Lung microvascular endothelial cell (primary cell): ENCODE measurements around the gene TNN. TPM values are rescaled to one million over a fixed set of nuclear protein-coding genes. Genes with fewer than 3 reads are reported as not detected.

Experiments
- DNase-seq, 2 donors: peaks; one replicate each; pipeline versions ENCODE4 v3.0.0 to v3.0.0-alpha.2; 2010; ENCODE audit warnings: low read depth in 2 of 2
- total RNA-seq: library from RNA; depleted of rRNA; stranded (reverse); fragments of >200 nt; gene quantifications from 2 replicates; pipeline ENCODE4 v1.2.1, GENCODE V29; 2014

The TNN gene
- total RNA-seq, 1 donor from 2014 or later = not detected

DNA sequence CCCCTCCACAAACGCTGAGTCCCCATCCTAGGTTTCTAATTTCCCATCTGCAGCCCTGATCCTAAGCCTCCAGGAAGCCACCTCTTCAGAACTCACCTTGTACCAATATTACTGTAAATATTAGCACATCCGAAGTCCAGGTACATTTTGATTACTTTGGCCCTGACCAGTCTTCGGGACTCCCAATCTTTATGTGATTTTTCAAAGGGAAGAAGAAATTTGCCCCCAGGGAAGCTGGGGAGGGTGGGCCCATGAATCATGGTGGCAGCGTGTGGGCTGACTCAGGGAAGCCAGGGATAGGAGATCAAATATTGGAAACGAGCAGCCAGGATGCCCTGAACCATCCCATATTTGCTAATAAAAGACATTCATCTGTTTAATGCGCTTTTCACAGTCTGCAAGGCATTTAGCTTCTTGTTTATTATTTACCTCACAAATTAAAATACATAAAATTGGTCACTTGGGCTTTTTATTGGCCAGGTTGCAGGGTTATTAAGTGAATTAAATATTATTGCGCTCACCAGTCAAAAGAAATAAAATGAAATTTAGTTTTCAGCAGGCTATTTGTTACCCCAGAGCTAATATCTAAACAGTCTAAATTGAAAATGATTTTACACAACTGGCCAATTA lies 78.4 kb downstream of the TNN start:
- no peak for DNase-seq

DNA sequence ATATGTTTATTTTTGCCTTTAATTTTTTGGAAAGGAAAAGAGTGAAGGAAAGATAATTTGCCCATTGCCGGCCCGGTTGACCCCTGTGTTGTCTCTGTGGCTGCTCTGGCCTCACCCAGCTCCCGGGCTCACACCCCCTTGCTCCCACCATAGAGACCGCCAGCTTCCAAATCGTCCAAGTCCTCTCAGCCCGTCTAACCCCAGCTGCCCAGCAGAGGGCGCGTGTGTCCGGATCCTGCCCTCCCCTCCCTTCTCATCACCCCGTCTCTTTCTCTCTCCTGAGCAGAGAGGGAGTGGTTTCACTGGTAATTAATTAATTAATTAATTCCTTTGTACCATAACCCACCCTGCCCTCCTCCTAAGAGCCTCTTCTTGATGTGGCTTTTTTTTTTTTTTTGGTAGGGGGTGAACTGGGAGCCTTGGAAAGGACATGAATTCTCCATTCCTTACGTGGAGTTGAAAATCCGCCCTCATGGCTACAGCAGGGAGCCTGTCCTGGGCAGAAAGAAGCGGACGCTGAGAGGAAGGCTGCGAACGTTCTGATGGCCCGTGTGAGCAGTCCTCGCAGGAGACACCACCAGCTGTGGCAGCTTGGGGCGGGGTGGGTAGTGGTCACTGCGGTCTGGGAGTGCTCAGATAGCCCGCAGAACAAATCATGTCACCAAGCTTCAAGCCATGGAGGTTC lies 79.0 kb downstream of the TNN start:
- peak; percentile 60 to 71 for DNase-seq

DNA sequence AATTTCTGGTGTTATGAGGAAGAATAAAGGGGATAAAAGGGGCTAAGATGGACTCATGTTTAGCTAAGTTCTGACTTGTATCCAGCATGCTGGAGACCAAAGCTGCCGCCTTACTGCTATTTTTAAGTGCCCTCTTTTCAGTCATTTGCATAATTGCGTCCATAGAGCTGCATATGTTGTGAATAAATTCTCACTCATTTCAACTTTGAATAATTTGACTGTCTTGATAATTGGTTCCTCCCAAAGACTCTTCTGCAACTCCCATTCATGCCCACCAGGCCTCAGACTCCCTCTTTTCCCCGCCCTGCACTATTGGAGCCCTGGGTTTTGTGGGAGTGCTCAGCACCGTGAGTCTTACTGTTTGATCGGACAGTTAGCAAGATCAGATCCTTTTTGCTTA lies 79.9 kb downstream of the TNN start:
- no peak for DNase-seq

DNA sequence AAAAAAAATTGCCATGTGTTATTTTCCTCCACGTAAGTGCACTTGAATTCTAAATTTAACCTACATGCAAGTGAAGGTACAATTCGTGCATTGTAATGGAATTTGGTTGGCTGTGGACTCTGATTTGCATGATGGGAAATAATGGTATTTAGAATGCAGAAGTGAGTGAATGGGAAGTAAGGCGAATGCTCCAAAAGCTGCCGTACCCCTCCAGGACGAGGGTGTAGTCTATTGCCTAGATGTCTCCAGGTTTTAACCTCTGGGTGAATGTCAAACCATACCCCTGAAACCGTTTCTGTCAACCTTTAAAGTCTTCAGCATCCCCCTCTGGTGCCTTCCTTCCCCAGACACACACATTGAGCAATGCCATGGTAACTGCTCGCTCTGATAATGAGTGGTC lies 80.4 kb downstream of the TNN start:
- no peak for DNase-seq

DNA sequence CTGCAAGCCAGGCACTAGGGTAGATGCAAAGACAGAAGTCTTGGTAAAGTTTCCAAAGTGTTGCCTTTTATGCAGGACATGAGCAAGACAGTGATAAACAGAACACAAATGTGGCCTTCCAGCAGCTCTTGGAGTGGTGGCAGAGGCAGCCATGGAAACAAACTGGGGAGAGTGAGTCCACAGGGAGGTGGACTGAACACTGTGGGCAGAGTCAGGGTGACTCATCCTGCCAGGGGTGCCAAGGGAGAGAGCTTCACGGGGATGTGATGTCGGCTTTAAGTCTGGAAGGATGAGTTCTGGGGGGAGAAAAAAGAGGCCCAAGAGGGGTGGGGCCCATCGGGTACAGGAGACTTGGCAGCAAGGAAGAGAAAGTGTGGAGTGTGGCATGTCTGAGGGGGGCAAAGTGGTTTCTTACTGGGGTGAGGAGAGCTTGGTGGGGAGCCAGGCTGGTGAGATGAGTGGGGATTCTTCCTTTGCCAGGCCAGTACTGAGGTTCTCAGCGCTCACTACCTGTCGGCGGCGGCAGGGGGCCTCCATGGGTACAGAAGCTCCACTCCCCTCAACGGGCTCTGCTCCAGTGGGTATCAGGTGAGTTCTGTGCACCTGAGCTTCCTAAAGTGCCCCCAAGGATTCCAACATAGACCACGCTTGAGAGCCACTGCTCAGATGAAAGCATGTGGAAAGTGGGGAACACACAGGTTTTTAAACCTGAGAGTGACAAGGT lies 83.1 kb downstream of the TNN start:
- peak in 1 of 2 donors; percentile 19 for DNase-seq

DNA sequence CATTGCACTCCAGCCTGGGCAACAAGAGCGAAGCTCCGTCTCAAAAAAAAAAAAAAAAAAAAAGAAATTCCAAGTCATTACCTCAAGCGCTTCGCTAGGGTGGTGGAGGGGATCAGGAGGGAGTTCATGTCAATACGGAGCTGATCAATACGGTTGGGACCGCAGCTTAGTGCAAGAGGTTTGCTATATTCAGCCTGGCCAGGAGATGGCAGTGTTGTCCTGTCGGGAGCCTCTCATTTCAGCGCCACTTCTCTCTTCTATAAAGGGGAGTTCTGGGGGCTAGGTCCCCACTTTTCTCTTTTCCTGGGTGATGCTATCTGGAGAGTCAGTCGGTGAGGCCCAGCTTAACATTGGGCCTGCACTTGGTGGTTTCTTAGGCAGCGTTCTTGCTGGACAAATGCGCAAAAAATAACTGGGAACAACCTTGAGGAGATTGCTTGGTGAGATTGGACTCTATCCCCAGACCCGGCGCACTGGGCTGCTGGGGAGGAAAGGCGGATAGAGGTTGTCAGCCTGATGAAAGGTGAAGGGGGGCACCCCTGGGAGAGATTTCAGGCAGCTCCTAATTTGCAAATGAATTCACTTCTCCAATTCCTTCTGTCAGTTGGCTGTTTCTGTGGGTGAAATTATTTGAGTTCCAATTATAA lies 84.5 kb downstream of the TNN start:
- DNase-seq = peak; percentile 52 to 66

DNA sequence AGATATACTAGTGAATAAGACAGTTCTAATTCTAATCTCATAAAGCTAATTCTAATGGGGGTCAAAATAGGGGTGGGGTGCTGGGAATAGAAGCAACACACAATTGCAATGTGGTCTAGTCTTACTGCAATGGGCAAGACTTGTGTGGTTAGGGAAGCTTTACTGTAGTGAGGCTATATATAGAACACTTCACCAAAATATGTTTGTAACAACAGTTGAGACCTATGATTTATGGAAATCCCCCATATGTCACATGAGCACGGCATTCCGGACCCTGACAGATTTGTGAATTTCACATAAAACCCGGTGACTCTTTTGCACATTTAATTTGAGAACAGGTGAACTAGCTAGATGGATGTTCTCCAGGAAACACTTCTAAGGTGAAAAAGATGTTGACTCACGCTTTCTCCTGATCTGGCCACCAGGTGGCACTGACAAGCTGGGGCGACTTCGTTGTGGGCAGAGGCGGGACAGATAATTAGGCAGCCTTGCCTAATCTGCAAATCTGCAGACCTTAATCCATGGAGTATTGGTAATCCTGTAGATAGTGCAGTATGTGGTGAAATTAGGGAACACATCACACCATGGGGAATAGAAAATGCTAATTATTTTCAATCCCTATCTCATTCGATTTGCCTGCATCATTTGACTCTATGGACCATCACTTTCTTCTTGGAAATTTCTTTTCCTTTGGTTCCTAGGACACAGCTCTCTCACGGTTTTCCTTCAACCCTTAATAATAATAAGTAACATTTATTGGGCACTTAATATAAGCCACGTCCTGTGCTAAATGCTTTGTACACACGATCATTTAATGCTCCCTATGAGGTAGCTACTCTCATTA lies 87.2 kb downstream of the TNN start:
- DNase-seq = peak; percentile 66 to 73

DNA sequence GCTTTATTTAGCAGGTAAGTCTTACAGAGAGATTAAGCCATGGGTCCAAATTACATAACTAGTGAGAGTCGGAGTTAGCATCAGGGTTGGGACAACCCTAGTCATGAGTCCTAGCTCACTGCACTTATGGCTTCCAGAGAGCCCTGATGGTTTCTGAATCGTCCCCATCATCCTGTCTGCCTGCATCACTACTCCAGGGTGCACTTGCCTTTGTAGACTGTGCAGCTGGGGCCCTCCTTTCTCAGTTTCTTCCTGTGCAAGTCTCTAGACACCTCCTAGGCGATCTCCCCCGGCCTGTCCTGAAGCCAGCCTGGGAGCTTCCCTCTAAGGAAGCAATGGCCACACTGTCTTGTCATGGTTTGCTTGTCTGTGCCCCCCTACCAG lies 87.8 kb downstream of the TNN start:
- no peak for DNase-seq

DNA sequence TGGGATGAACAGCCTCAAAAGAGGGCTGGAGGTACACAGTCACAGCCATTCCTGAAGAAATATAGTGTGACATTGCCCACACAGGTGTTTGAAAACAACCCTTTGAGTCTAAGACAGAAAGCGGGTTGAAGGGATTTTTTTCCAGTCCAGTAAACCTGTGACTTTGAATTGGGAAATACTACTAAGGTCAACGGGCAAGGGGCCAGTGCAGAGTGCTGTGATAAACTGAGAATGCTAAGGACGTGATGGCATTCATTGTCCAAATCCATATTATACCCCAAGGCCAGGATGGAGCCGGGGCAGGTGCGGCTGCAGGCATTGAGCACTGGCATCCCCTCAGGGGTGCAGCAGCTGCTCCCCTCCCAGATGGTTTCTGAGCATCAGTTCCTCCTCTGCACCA lies 88.3 kb downstream of the TNN start:
- DNase-seq = no peak

DNA sequence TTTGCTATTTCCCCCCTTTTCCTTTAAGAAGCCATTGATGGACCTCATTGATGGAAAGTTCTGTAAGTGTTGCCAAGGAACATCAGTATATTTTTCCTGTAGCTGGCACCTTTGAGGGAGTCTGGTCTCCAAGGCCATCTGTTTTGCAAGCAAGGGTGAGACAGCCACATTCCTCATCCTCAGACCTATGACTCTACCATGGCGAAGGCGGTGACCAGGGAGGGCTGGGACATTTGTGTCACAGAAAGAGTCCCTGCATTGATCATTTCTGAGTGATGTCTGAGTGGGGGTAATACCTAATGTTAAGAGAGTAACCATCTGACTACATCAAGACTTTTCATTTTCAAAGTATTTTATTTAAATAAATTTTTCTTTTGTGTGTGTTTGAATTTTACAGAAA lies 89.6 kb downstream of the TNN start:
- no peak for DNase-seq

DNA sequence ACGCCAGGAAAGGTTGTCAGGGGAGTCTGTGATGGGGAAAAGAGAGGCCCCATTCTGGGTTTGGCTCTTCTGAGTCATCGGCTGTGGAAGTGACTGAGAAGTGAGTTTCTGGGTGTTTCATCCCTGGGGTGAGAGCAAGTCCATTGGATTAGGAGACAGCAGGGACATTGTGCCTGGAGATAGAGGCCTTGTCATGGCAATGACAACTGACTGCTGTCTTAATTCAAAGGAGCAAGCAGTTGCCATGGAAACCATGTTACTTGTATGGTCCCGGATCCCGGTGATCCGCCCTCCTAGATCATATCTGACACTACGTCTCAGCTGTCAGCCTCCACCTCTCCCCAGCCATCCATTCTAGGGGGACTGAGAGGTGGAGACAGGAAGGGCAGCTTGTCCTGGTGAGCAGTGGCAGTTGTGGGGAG lies 90.5 kb downstream of the TNN start:
- DNase-seq = peak in 1 of 2 donors; percentile 33

DNA sequence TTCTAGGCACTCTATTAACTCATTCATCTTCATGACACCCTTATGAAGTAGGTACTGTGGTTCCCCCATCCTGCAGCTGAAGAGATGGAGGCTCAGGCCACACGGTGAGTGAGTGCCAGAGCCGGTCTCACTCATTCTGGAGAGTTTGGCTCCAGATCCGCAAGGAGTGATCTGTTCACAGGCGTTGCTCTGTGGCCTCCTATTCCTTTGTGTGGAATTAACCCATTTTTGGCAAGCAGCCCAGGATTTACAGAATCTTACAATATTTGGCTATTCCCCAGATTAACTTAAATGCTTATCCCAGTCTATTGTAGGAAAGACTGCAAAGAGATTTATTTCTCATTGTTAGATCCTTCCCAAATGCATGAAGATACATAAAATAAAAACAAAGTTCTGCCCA lies 95.3 kb downstream of the TNN start:
- peak in 1 of 2 donors; percentile 51 for DNase-seq

DNA sequence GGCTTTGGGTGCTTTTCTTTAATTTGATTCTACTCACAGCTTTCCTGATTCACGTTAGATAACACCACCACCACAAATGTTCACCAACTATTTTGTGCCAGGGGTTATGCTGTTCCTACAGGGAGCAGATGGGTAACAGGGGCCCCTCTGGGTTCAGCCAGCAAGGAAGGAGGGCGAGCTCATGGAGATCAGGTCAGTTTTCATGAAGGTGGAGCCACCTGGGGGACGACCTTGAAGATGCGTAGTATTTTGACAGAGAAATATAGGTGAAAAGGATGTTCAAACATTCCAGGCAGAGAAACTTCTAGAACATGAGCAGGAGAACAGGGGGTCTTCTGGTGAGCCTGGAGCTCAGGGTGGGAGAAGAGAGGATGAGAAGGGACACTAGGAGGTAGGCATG lies 96.1 kb downstream of the TNN start:
- DNase-seq = no peak

DNA sequence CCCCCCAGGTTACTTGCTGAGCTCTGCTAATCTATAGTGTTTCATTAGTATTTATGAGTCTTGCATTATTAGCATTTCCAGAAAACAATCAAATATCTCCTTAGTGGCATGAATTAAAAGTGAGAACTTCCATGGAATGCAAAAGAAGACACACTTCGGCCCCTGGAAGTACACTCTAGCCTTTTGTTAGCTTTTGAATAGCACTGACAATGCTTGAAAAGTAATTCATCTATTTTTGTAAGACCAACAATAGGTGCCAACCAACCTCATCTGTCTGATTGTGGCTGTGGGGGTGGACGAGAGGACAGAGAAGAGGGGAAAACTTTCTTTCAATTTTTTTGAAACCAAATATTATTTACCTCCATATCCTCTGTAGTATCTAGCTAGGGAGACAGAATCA lies 97.1 kb downstream of the TNN start:
- no peak for DNase-seq

DNA sequence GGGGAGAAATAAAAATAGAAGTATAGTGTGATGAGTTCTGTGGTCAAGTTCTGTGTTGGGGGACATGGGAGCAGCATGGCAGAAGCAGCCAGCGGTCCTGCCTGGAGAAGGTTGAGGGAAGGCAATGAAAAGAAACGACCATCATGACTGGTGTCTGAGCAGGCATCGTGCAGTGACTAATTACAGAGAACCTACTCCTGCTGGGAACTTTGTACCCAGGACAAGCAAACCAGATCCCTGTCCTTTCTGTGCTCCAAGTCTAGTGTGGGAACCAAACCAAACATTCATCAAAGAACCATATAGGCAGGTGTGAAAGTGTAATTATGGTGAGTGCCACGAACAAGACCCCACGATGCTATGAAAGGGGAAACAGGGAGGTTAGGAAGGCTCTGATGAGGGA lies 99.1 kb downstream of the TNN start:
- DNase-seq = no peak

DNA sequence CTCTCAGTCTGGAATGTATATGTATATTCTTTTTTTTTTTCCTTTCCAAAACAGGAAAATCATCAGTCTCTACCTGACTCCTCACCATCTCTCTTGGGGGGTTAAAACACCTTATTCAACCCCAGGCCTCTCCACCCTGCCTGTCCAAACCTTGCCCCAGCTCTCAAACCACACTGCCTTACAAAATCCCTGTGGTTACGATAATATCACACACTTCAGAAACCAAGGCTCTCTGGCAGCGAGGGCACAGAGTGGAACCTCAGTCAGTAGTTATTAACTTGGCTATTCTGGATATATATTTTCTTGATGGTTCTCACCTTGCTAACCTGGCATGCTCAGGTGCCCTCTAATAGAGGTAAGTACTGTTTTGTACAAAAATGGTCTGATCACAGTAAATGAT lies 100.2 kb downstream of the TNN start:
- no peak for DNase-seq

DNA sequence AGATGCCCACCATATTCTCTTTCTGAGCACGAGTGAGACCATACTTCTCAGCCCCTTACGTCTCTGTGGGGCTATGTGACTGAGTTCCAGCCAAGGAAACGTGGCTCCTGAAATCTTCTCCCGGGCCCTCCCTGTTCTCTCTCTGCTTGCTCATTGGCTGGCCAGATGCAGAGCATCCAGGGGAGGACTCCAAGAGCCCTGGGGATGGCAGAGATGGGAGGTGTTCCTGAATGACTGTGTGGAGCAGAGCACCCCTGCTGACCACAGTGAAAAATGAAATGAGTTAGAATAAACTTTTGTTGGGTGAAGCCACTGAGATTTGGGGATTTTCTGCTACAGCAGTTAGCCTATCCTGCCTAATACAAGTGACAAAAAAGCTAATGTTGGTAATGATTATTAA lies 101.1 kb downstream of the TNN start:
- peak; percentile 35 to 63 for DNase-seq

DNA sequence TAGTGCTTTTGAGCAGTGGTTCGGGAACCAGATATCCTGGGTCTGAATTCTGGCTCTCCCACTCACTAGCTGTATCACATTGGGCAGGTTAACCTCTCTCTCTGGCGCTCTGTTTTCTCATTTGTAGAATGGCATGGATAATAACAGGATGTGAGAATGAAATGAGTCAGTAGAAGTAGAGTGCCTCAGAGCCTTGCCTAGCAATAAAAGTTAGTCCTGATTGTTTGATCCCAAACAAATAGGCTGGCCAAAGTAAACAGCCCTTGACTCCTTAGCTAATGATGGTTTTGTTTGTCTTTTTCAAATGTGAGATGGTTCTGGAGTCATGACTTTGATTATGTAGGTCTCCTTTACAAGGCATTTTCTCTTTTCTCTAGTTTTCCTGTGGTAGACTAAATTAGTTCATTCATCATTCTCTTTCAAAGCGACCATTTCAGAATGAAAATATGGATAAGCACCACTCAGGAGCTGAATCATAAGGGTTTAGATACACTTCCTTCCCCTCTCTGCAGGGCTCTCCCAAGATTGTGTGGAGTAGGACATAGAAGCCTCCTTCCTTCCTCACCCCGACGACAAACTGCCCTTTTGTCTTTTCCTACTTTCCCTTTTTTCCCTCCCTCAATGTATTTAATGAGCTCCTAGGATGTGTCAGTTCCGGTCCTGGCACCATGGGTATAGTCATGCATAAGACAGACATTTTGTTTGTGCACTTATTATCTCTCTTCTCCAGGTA lies 101.8 kb downstream of the TNN start:
- peak; percentile 86 to 94 for DNase-seq

DNA sequence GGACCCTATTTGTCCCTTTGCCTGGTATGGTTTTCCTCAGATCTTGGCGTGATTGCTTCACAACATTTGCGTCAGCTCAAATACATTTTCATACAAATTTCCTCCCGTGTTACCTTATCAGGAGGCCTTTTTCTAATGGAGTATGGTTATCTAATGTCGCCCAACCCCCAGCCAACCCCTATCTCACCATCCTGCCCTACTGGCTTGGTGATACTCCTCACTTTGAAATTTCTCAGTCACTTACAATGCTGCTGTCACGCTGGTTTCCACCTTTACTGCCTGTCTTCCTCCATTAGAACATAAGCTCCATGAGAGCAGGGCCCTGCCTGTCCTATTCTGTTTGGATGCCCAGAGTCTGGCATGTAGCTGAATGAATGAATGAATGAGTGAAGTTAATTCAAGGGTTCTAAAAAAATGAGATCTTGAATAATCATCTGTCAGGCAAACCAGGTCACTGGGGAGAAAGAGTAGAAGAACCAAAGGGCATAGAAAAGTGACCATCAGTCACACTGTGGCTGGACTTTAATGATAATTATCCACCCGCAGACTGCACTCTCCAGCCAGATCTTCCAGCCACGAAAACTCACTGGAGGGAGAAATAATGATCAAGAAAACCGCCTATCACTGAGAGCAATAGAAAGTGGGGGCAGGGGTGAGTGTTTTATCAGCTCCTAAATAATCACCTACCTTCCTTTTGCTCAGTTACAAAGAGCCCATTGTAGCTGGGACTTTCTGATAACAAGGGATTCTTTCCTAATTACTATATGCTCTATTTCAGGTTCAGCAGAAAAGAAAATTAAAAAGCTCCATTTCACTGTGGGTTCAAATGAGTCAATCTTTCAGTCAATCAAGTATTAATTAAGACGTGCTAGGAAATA lies 103.6 kb downstream of the TNN start:
- no peak for DNase-seq

DNA sequence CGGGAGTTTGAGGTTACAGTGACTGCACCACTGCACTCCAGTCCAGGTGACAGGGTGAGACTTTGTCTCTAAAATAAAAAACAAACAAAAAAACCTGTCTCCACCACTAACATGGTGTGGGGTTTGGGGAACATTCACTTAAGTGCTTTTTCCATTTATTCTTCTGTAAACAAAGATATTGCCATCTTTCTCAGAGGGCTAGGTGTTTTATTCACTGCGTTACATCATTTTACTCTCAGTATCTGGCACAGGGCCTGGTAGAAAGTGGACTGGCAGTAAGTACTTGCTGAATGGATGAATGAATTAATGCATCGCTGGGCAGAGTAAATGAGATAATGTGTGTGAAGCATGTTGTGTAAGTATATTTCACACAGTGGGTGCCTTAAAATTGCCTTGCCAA lies 104.9 kb downstream of the TNN start:
- DNase-seq = no peak
